HG02588 (cell line): Measurements from ENCODE around the gene DCST1.
"Not testable (repeated sequence)": the region's sequence is repeated elsewhere in the genome, so short reads cannot be mapped to it uniquely, and the experiment has no call there.

Experiments used
- ATAC-seq: cut with Tn5 transposase; IDR thresholded peaks from one replicate; pipeline ENCODE4 v1.9.1; 2021; ENCODE audit warnings: mild to moderate bottlenecking, moderate library complexity; ENCODE audit not compliant: unreplicated experiment

Gene DCST1

GRCh38 chr1:155033524-155033923, at the start of gene DCST1, which contains the start of gene DCST2:
DCST1 (plus strand) TSS chr1:155033824; CDS start chr1:155034037, 213 bp downstream.
DCST2 (minus strand) TSS chr1:155033781; CDS start chr1:155033701, 80 bp downstream.
- ATAC-seq: no peak

GRCh38 chr1:154986736-154987135, 46.9 kb upstream of the DCST1 start:
- not testable (repeated sequence) for ATAC-seq

GRCh38 chr1:154987326-154987725, 46.3 kb upstream of the DCST1 start:
- no peak for ATAC-seq

GRCh38 chr1:154988058-154988954, 45.3 kb upstream of the DCST1 start:
- no peak for ATAC-seq

- ATAC-seq: no peak
These were observed 44.3 kb upstream of the DCST1 start for GRCh38 chr1:154989195-154989860.

GRCh38 chr1:154990276-154990675, 43.3 kb upstream of the DCST1 start:
- no peak for ATAC-seq

- ATAC-seq: no peak
These were observed 40.7 kb upstream of the DCST1 start for GRCh38 chr1:154992721-154993571.

GRCh38 chr1:154993572-154994268, 39.9 kb upstream of the DCST1 start, which contains the start of gene LENEP:
LENEP (plus strand) TSS chr1:154993586; CDS start chr1:154993608, 22 bp downstream.
- ATAC-seq: no peak

GRCh38 chr1:154994269-154994587, 39.4 kb upstream of the DCST1 start:
- ATAC-seq: no peak

- ATAC-seq: no peak
These were observed 39.0 kb upstream of the DCST1 start for GRCh38 chr1:154994591-154994990.

- ATAC-seq: not testable (repeated sequence)
These were observed 38.2 kb upstream of the DCST1 start for GRCh38 chr1:154995301-154995983.

GRCh38 chr1:154996966-154997701, 36.5 kb upstream of the DCST1 start:
- no peak for ATAC-seq

GRCh38 chr1:154998201-154998780, 35.3 kb upstream of the DCST1 start:
- ATAC-seq: no peak

- ATAC-seq: no peak
These were observed 34.6 kb upstream of the DCST1 start for GRCh38 chr1:154998818-154999570.

GRCh38 chr1:154999571-155000410, 33.8 kb upstream of the DCST1 start:
- no peak for ATAC-seq

GRCh38 chr1:155000411-155000725, 33.3 kb upstream of the DCST1 start:
- ATAC-seq: no peak

- ATAC-seq: peak; percentile 42
These were observed 32.7 kb upstream of the DCST1 start for GRCh38 chr1:155000726-155001424.
